Measurements from ENCODE around the gene FBXW9.

The FBXW9 gene

DNA sequence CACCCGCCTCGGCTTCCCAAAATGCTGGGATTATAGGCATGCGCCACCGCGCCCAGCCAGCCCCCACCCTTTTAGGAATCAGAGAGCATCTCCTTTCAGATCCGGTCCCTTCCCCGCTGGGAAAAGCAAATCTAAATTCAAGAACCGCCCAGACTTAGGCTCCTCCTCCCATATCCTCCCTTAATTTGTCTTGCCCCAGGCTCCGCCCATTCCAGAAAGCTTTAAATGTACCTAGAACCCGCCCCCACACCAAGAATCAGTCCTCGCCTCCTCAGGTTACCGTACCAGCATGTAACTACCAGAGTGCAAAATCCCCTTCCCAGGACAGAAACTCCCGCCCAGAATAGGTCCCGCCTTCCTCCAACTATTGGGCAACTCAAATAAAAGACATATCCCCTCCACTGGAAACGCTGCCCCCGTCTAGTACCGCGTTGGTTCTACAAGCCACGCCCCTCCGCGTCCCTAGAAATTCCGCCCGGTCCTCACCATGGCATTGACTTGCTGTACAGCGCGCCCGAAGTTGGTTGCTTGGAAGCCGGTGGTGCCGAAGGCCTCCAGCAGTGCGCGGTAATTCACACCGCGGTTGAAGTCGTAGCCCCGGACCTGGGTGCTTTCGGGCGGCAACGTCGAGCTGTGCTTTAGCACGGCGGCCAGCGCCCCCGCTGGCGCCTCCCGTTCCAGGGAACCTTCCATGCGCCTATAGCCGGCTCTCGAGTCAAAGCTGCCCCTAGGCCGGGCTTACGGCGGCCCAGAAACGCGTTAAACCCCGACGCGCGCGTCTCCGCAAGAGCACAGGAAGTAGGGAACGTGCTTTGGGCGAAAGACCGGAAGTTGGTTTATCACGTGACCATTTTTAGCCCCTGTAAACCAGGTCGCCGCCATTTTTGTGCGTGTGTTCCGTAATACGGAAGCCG lies 15.1 kb downstream of the FBXW9 start, which contains the start of gene DHPS:
TSS of gene DHPS (minus strand) at position 807 of the 914 bp plus-strand sequence. CDS start at position 693, 114 bp downstream.
- TF ChIP-seq ZFP30 (CRISPR knock-in tag; IDR thresholded peaks at IDR 0.05) (no peak), BACH2 (CRISPR knock-in tag; IDR thresholded peaks at IDR 0.05; ENCODE audit: borderline replicate concordance) (no peak), ZNF8 (CRISPR knock-in tag; IDR thresholded peaks at IDR 0.05) (peak; percentile 73), RARB (CRISPR knock-in tag; IDR thresholded peaks at IDR 0.05) (no peak), SNAI2 (CRISPR knock-in tag; IDR thresholded peaks at IDR 0.05) (no peak), ARNTL (CRISPR knock-in tag; IDR thresholded peaks at IDR 0.05; ENCODE audit: borderline replicate concordance, low read depth) (no peak), TCF4 (CRISPR knock-in tag; IDR thresholded peaks at IDR 0.05; ENCODE audit: borderline replicate concordance) (no peak), TOX (CRISPR knock-in tag; IDR thresholded peaks at IDR 0.05; ENCODE audit: borderline replicate concordance) (no peak), ISL1 (CRISPR knock-in tag; IDR thresholded peaks at IDR 0.05) (no peak), ZC3H10 (CRISPR knock-in tag; IDR thresholded peaks at IDR 0.05) (no peak), PPARA (CRISPR knock-in tag; IDR thresholded peaks at IDR 0.05; ENCODE audit: borderline replicate concordance) (no peak), ZFP3 (CRISPR knock-in tag; IDR thresholded peaks at IDR 0.05) (peak; percentile 68; the same call in 1 of the 2 replicates), OSR1 (CRISPR knock-in tag; IDR thresholded peaks at IDR 0.05) (no peak), ESRRG (CRISPR knock-in tag; IDR thresholded peaks at IDR 0.05) (no peak), GLIS3 (CRISPR knock-in tag; IDR thresholded peaks at IDR 0.05) (0 out of 2 replicates have a peak, but pooled peaks have one; percentile 73), ZNF565 (CRISPR knock-in tag; conservative IDR thresholded peaks at IDR 0.05; ENCODE audit: low read depth) (no peak), CSDC2 (CRISPR knock-in tag; IDR thresholded peaks at IDR 0.05) (0 out of 2 replicates have a peak, but pooled peaks have one; percentile 76), ZNF70 (CRISPR knock-in tag; IDR thresholded peaks at IDR 0.05) (0 out of 2 replicates have a peak, but pooled peaks have one; percentile 7)
- TF ChIP-seq, protein P1, sequence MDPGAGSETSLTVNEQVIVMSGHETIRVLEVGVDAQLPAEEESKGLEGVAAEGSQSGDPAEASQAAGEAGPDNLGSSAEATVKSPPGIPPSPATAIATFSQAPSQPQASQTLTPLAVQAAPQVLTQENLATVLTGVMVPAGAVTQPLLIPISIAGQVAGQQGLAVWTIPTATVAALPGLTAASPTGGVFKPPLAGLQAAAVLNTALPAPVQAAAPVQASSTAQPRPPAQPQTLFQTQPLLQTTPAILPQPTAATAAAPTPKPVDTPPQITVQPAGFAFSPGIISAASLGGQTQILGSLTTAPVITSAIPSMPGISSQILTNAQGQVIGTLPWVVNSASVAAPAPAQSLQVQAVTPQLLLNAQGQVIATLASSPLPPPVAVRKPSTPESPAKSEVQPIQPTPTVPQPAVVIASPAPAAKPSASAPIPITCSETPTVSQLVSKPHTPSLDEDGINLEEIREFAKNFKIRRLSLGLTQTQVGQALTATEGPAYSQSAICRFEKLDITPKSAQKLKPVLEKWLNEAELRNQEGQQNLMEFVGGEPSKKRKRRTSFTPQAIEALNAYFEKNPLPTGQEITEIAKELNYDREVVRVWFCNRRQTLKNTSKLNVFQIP (CRISPR knock-in tag; IDR thresholded peaks at IDR 0.05; ENCODE audit: borderline replicate concordance, low read depth) = 0 out of 2 replicates have a peak, but pooled peaks have one; percentile 35
- TF ChIP-seq, protein P2, sequence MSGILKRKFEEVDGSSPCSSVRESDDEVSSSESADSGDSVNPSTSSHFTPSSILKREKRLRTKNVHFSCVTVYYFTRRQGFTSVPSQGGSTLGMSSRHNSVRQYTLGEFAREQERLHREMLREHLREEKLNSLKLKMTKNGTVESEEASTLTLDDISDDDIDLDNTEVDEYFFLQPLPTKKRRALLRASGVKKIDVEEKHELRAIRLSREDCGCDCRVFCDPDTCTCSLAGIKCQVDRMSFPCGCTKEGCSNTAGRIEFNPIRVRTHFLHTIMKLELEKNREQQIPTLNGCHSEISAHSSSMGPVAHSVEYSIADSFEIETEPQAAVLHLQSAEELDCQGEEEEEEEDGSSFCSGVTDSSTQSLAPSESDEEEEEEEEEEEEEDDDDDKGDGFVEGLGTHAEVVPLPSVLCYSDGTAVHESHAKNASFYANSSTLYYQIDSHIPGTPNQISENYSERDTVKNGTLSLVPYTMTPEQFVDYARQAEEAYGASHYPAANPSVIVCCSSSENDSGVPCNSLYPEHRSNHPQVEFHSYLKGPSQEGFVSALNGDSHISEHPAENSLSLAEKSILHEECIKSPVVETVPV (CRISPR knock-in tag; IDR thresholded peaks at IDR 0.05) = no peak
- TF ChIP-seq, protein P3, sequence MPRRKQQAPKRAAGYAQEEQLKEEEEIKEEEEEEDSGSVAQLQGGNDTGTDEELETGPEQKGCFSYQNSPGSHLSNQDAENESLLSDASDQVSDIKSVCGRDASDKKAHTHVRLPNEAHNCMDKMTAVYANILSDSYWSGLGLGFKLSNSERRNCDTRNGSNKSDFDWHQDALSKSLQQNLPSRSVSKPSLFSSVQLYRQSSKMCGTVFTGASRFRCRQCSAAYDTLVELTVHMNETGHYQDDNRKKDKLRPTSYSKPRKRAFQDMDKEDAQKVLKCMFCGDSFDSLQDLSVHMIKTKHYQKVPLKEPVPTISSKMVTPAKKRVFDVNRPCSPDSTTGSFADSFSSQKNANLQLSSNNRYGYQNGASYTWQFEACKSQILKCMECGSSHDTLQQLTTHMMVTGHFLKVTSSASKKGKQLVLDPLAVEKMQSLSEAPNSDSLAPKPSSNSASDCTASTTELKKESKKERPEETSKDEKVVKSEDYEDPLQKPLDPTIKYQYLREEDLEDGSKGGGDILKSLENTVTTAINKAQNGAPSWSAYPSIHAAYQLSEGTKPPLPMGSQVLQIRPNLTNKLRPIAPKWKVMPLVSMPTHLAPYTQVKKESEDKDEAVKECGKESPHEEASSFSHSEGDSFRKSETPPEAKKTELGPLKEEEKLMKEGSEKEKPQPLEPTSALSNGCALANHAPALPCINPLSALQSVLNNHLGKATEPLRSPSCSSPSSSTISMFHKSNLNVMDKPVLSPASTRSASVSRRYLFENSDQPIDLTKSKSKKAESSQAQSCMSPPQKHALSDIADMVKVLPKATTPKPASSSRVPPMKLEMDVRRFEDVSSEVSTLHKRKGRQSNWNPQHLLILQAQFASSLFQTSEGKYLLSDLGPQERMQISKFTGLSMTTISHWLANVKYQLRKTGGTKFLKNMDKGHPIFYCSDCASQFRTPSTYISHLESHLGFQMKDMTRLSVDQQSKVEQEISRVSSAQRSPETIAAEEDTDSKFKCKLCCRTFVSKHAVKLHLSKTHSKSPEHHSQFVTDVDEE (CRISPR knock-in tag; IDR thresholded peaks at IDR 0.05) = no peak
- TF ChIP-seq, protein P4, sequence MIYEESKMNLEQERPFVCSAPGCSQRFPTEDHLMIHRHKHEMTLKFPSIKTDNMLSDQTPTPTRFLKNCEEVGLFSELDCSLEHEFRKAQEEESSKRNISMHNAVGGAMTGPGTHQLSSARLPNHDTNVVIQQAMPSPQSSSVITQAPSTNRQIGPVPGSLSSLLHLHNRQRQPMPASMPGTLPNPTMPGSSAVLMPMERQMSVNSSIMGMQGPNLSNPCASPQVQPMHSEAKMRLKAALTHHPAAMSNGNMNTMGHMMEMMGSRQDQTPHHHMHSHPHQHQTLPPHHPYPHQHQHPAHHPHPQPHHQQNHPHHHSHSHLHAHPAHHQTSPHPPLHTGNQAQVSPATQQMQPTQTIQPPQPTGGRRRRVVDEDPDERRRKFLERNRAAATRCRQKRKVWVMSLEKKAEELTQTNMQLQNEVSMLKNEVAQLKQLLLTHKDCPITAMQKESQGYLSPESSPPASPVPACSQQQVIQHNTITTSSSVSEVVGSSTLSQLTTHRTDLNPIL (CRISPR knock-in tag; IDR thresholded peaks at IDR 0.05; ENCODE audit: low read depth) = no peak
- TF ChIP-seq, protein P5, sequence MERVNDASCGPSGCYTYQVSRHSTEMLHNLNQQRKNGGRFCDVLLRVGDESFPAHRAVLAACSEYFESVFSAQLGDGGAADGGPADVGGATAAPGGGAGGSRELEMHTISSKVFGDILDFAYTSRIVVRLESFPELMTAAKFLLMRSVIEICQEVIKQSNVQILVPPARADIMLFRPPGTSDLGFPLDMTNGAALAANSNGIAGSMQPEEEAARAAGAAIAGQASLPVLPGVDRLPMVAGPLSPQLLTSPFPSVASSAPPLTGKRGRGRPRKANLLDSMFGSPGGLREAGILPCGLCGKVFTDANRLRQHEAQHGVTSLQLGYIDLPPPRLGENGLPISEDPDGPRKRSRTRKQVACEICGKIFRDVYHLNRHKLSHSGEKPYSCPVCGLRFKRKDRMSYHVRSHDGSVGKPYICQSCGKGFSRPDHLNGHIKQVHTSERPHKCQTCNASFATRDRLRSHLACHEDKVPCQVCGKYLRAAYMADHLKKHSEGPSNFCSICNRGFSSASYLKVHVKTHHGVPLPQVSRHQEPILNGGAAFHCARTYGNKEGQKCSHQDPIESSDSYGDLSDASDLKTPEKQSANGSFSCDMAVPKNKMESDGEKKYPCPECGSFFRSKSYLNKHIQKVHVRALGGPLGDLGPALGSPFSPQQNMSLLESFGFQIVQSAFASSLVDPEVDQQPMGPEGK (CRISPR knock-in tag; IDR thresholded peaks at IDR 0.05; ENCODE audit: borderline replicate concordance) = 0 out of 2 replicates have a peak, but pooled peaks have one; percentile 32
- peak; percentile 89 for ATAC-seq

All from SK-N-SH treated with all-trans-retinoic acid at 6 μM for 48 hours (cell line).